HepG2 (cell line): ENCODE results near the gene GPR152. TPM values are rescaled to one million over a fixed set of nuclear protein-coding genes. Genes with fewer than 3 reads are reported as not detected.

Source experiments
- BCL3 ChIP-seq: sonication (generic); formaldehyde crosslinking; IDR thresholded peaks from 2 replicates; pipeline ENCODE4 v1.5.1; 2020; ENCODE audit warnings: mild to moderate bottlenecking, missing genetic modification reagents, moderate library complexity
- CBFB ChIP-seq: sonication (generic); formaldehyde crosslinking; IDR thresholded peaks from 2 replicates; pipeline ENCODE4 v1.4.0; 2020; ENCODE audit warnings: missing genetic modification reagents
- DBP ChIP-seq: sonication (generic); formaldehyde crosslinking; IDR thresholded peaks from 2 replicates; pipeline ENCODE4 v1.4.0; 2020; ENCODE audit warnings: missing genetic modification reagents; ENCODE audit errors: not compliant biosample characterization
- ELF1 ChIP-seq: sonication (generic); formaldehyde crosslinking; IDR thresholded peaks from 2 replicates; pipeline ENCODE4 v1.4.0; 2020; ENCODE audit warnings: missing genetic modification reagents
- KLF12 ChIP-seq: sonication (generic); formaldehyde crosslinking; IDR thresholded peaks from 2 replicates; pipeline ENCODE4 v1.4.0; 2020; ENCODE audit warnings: missing genetic modification reagents, borderline replicate concordance
- KMT2B ChIP-seq: IDR thresholded peaks from 2 replicates; pipeline ENCODE4 v1.6.1; 2016; ENCODE audit warnings: missing genetic modification reagents, missing compliant biosample characterization
- MEF2D ChIP-seq: sonication (generic); formaldehyde crosslinking; IDR thresholded peaks from 2 replicates; pipeline ENCODE4 v1.5.1; 2020; ENCODE audit warnings: mild to moderate bottlenecking, missing genetic modification reagents
- NFRKB ChIP-seq: fragments of 450-650 bp; IDR thresholded peaks from 2 replicates; pipeline ENCODE4 v1.6.1; 2017
- PHF5A ChIP-seq: IDR thresholded peaks from one replicate; pipeline ENCODE4 v1.6.1; 2018; ENCODE audit warnings: low read depth, missing genetic modification reagents; ENCODE audit not compliant: unreplicated experiment
- RBM39 ChIP-seq: fragments of 200-400 bp; formaldehyde crosslinking; IDR thresholded peaks from one replicate; pipeline ENCODE4 v1.6.1; 2018; ENCODE audit warnings: antibody characterized with exemption, mild to moderate bottlenecking, low read depth, low read length; ENCODE audit not compliant: poor library complexity, severe bottlenecking
- RELA ChIP-seq: sonication (generic); formaldehyde crosslinking; IDR thresholded peaks from 2 replicates; pipeline ENCODE4 v1.4.0; 2020; ENCODE audit warnings: missing genetic modification reagents
- SALL2 ChIP-seq: sonication (generic); formaldehyde crosslinking; IDR thresholded peaks from 2 replicates; pipeline ENCODE4 v1.8.1; 2023; ENCODE audit warnings: mild to moderate bottlenecking, missing genetic modification reagents, inconsistent platforms
- SPEN ChIP-seq: sonication (generic); formaldehyde crosslinking; IDR thresholded peaks from 2 replicates; pipeline ENCODE4 v1.5.1; 2020; ENCODE audit warnings: low read depth, mild to moderate bottlenecking, missing genetic modification reagents
- TEAD2 ChIP-seq: sonication (generic); formaldehyde crosslinking; IDR thresholded peaks from 2 replicates; pipeline ENCODE4 v1.9.0; 2021; ENCODE audit warnings: missing genetic modification reagents
- ZFYVE20 ChIP-seq: sonication (generic); formaldehyde crosslinking; IDR thresholded peaks from 2 replicates; pipeline ENCODE4 v1.8.0; 2023; ENCODE audit warnings: low read depth, mild to moderate bottlenecking, moderate library complexity, missing genetic modification reagents, borderline replicate concordance
- polyA plus RNA-seq, 8 experiments: library from polyadenylated mRNA; depleted of rRNA in 3 of 8; stranded (reverse) in 7 of 8; unstranded in 1 of 8; fragments of >200 nt; fragmentation: Illumina TruSeq in 4 of 8; extraction: Trizol in 4 of 8; gene quantifications; 2 replicates each; pipeline versions ENCODE4 v1.2.1 to v1.2.3, GENCODE V29; 2011 to 2016; ENCODE audit warnings: low read depth in 4 of 8, missing spikeins in 1 of 8, mixed read lengths in 1 of 8; ENCODE audit not compliant: insufficient read depth in 1 of 8
- total RNA-seq, 5 experiments: library from RNA; depleted of rRNA; stranded (reverse); fragments of >200 nt; fragmentation: Illumina TruSeq; extraction: Trizol; gene quantifications; 2 replicates each; pipeline ENCODE4 v1.2.3, GENCODE V29; 2016; ENCODE audit warnings: low read depth in 1 of 5

GPR152 gene
- total and polyA plus RNA-seq, 2 of the 13 experiments (the other 11 are each of a cell fraction or from before 2014, with no cell fraction given) = not detected

GRCh38 chr11:67420646-67421429 is 31.7 kb downstream of the GPR152 start (continued):
- TF ChIP-seq CBFB (CRISPR knock-in tag) (no peak), PHF5A (CRISPR knock-in tag) (no peak), KMT2B (CRISPR knock-in tag) (no peak), MEF2D (CRISPR knock-in tag) (no peak), SPEN (CRISPR knock-in tag) (peak; percentile 56), ELF1 (CRISPR knock-in tag) (no peak), KLF12 (CRISPR knock-in tag) (no peak), DBP (CRISPR knock-in tag) (no peak), NFRKB (no peak), RBM39 (no peak), SALL2 (CRISPR knock-in tag) (peak; percentile 81), TEAD2 (CRISPR knock-in tag) (no peak), ZFYVE20 (CRISPR knock-in tag) (no peak), BCL3 (CRISPR knock-in tag) (no peak), RELA (CRISPR knock-in tag) (no peak)
- TF ChIP-seq, all 625 proteins: peak for 89
